MCF 10A (cell line): ENCODE measurements around the gene IGSF8. TPM values are rescaled to one million over a fixed set of nuclear protein-coding genes. Genes with fewer than 3 reads are reported as not detected.

Experiments used
- BruUV-seq: library from RNA; stranded (reverse); fragments of 400-500 nt; replicated peaks from 2 replicates; lab custom pipeline; 2021; lab: Mats Ljungman, UMichigan
- CTCF ChIA-PET: fragments of 300-600 bp; sonication (Branson Sonifier 250); formaldehyde crosslinking; extraction: SDS; loops from one replicate; lab custom pipeline; 2021; ENCODE audit warnings: antibody characterized with exemption, inconsistent platforms; lab: Yijun Ruan, JAX
- POLR2A ChIA-PET: fragments of 300-600, 350-650 bp; sonication (Branson Sonifier 250); formaldehyde crosslinking; extraction: SDS; loops from one replicate; lab custom pipeline; 2020; ENCODE audit warnings: antibody characterized with exemption, inconsistent platforms; lab: Yijun Ruan, JAX
- DNase-seq: peaks from one replicate; pipeline ENCODE4 v3.0.0-alpha.2; 2018; ENCODE audit not compliant: unreplicated experiment
- H3K27ac Mint-ChIP-seq: one replicate; pipeline ENCODE4 v1.8.0; 2022; ENCODE audit warnings: mild to moderate bottlenecking, low read depth, mixed read lengths; ENCODE audit not compliant: unreplicated experiment
- H3K27me3 Mint-ChIP-seq: one replicate; pipeline ENCODE4 v1.8.0; 2022; ENCODE audit warnings: mixed read lengths; ENCODE audit not compliant: insufficient read depth, unreplicated experiment
- H3K36me3 Mint-ChIP-seq: one replicate; pipeline ENCODE4 v1.8.0; 2022; ENCODE audit warnings: mild to moderate bottlenecking, moderate library complexity, mixed read lengths; ENCODE audit not compliant: insufficient read depth, unreplicated experiment
- H3K4me1 Mint-ChIP-seq: one replicate; pipeline ENCODE4 v1.8.0; 2022; ENCODE audit warnings: mixed read lengths; ENCODE audit not compliant: insufficient read depth, unreplicated experiment
- H3K4me3 Mint-ChIP-seq: one replicate; pipeline ENCODE4 v1.8.0; 2022; ENCODE audit warnings: mild to moderate bottlenecking, moderate library complexity, mixed read lengths; ENCODE audit not compliant: unreplicated experiment
- H3K9me3 Mint-ChIP-seq: one replicate; pipeline ENCODE4 v1.8.0; 2022; ENCODE audit warnings: mixed read lengths; ENCODE audit not compliant: unreplicated experiment
- intact Hi-C: fragments of 100-400 bp; cut with micrococcal nuclease; formaldehyde crosslinking; loops from 2 replicates; pipeline ENCODE4 v1.14.1; 2022
- total RNA-seq: library from RNA; stranded (reverse); gene quantifications from 2 replicates; pipeline ENCODE4 v1.2.3, GENCODE V29; 2022
- TF ChIP-seq, protein P1 (sequence below): fragments of 200-600 bp; IDR thresholded peaks from one replicate; pipeline ENCODE4 v1.8.0; 2022; ENCODE audit warnings: antibody characterized with exemption, mild to moderate bottlenecking; ENCODE audit not compliant: unreplicated experiment

Gene IGSF8
- total RNA-seq, 1 experiment from 2014 or later = 13.8 TPM

DNA sequence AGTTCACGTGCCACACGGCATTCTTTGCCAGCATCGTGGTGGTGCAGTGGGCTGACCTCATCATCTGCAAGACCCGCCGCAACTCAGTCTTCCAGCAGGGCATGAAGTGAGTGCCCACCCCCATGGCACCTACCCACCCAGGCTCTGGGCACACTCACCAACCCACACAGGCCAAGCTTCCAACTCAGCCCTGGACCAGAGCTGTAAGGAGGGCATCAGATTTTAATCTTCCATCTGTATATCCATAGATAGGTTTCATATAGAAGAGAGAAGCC, 38.4 kb upstream of the IGSF8 start:
- Mint-ChIP-seq H3K4me3 (no peak overlapping the region), H3K36me3 (no peaks in the 10 kb centered on the region), H3K9me3 (no peaks in the 10 kb centered on the region), H3K4me1 (peaks cover 9% of the 10 kb centered on the region), H3K27ac (no peak overlapping the region), H3K27me3 (peaks cover 35% of the 10 kb centered on the region)
- TF ChIP-seq, protein P1, sequence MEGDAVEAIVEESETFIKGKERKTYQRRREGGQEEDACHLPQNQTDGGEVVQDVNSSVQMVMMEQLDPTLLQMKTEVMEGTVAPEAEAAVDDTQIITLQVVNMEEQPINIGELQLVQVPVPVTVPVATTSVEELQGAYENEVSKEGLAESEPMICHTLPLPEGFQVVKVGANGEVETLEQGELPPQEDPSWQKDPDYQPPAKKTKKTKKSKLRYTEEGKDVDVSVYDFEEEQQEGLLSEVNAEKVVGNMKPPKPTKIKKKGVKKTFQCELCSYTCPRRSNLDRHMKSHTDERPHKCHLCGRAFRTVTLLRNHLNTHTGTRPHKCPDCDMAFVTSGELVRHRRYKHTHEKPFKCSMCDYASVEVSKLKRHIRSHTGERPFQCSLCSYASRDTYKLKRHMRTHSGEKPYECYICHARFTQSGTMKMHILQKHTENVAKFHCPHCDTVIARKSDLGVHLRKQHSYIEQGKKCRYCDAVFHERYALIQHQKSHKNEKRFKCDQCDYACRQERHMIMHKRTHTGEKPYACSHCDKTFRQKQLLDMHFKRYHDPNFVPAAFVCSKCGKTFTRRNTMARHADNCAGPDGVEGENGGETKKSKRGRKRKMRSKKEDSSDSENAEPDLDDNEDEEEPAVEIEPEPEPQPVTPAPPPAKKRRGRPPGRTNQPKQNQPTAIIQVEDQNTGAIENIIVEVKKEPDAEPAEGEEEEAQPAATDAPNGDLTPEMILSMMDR = no peak
- ChIA-PET CTCF (interaction anchor here (1.1 to 1.2 kb wide), 2 partner anchors 9 to 240 kb away, joined by 3 read pairs; no protein-coding TSS in a partner anchor), POLR2A (no interaction called here)
- no TSS peak for BruUV-seq
- intact Hi-C loops = no loop called here
- DNase-seq = no peak

GRCh38 chr1:160136121-160136925, 37.9 kb upstream of the IGSF8 start:
- TF ChIP-seq, protein P1 = no peak
- BruUV-seq = no TSS peak
- Mint-ChIP-seq H3K27ac (no peak overlapping the region), H3K4me1 (peaks cover 11% of the 10 kb centered on the region), H3K9me3 (no peaks in the 10 kb centered on the region), H3K27me3 (peaks cover 31% of the 10 kb centered on the region), H3K36me3 (no peaks in the 10 kb centered on the region), H3K4me3 (no peak overlapping the region)
- intact Hi-C loops = no loop called here
- CTCF ChIA-PET = interaction anchor here (1.1 to 1.2 kb wide), 2 partner anchors 9 to 240 kb away, joined by 3 read pairs; no protein-coding TSS in a partner anchor
- DNase-seq = no peak
- POLR2A ChIA-PET = no interaction called here

- no peak overlapping the region for H3K4me3 Mint-ChIP-seq
- BruUV-seq = no TSS peak
- peaks cover 11% of the 10 kb centered on the region for H3K4me1 Mint-ChIP-seq
- DNase-seq = no peak
- no peak overlapping the region for H3K27ac Mint-ChIP-seq
- POLR2A ChIA-PET = interaction anchor here (0.7 kb wide), 1 partner anchor 24 kb away, joined by 3 read pairs; no protein-coding TSS in a partner anchor
- no peaks in the 10 kb centered on the region for H3K36me3 Mint-ChIP-seq
- intact Hi-C loops = no loop called here
- CTCF ChIA-PET = no interaction called here
- TF ChIP-seq, protein P1 = no peak
- peaks cover 17% of the 10 kb centered on the region for H3K27me3 Mint-ChIP-seq
- H3K9me3 Mint-ChIP-seq = no peaks in the 10 kb centered on the region
Measured at GRCh38 chr1:160134791-160135572, 36.6 kb upstream of the IGSF8 start.
